ENCODE measurements around the gene PRKAG1. TPM values are rescaled to one million over a fixed set of nuclear protein-coding genes. Genes with fewer than 3 reads are reported as not detected.

Gene PRKAG1
- total and polyA plus RNA-seq, 2 donors from 2014 or later, result 57.1 to 58.4 TPM

GRCh38 chr12:49061157-49061650 lies 42.6 kb upstream of the PRKAG1 start:
- no peaks in the 10 kb centered on the region for H3K9me3 ChIP-seq (ENCODE audit: control insufficient read depth in 2 of 3, insufficient read depth in 1 of 3, low read length in 3 of 3)
- intact Hi-C loops (cut with DNase I), result loop anchor here (10.0 kb wide), 1 partner anchor 64 kb away; no protein-coding TSS in a partner anchor
- H3K9ac ChIP-seq (ENCODE audit: low read length in 3 of 3), result peak overlapping the region; percentile 37 to 85 (median 41)
- DNase-seq, result peak in 1 of 5 donors; percentile 15
- H3K4me3 ChIP-seq (ENCODE audit: low read length in 3 of 3), result peak overlapping the region; percentile 64 to 96 (median 88)
- no peak for TF ChIP-seq CTCF (IDR thresholded peaks at IDR 0.05; ENCODE audit: borderline replicate concordance, extremely low read depth, insufficient read depth)
- peaks cover 3 to 33% (median 26%) of the 10 kb centered on the region in 3 donors for H3K4me1 ChIP-seq (ENCODE audit: control insufficient read depth in 2 of 3, insufficient read depth in 2 of 3, low read depth in 1 of 3, low read length in 3 of 3)
- H3K27me3 ChIP-seq (ENCODE audit: control insufficient read depth, insufficient read depth, low read length), result no peaks in the 10 kb centered on the region
- no peak for FAIRE-seq
- H3K27ac ChIP-seq (ENCODE audit: low read depth in 2 of 2, low read length in 2 of 2), result peak overlapping the region in 1 of 2 donors; percentile 96
- no peaks in the 10 kb centered on the region for H3K36me3 ChIP-seq (ENCODE audit: control insufficient read depth in 2 of 3, insufficient read depth in 3 of 3, low read length in 3 of 3)

DNA sequence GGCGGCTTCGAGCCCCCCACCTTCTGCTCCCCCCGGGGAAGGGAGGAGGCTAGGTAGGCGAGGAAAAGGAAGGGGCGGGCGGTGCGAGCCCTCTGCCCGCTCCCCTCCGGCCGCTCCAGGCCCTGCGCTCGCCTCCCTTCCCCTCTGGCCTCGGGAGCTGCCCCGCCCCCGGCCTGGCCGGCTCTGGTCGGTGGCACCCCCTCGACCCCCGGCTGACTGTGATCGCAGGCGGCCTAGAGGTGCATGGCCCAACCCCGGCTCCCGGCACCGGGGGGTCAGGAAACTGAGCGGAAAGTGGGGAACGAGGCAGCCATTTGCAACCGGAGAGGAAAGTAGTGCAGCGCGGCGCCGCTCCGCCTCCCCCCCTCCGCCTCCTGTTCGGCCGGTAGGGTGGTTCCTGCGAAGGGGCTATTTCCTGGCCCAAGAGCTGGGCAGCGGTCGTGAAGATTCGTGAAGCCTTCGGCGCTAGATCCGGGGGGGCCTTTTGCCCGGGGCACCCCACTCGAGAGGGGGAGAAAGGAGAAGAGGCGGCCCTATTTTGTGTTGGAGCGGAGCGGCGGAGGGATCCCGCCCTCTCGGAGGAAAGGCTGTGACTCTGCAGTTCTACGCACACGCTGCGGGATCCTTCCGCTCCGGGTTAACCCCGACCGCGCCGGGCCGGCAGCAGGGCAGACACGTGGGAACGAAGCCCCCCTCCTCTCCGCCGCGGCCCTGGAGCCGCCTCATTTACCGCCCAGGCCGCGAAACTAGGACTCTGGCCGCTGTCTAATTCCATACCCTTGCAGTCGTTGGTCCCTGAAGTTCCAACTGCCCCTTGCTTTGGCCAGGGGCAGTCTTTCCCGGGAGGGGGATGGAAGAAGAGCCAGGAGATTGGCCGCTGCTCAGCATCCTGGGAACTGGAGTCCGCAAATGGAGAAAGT lies 41.9 kb upstream of the PRKAG1 start, which contains the start of gene KMT2D:
KMT2D (minus strand) TSS at position 558 of the 920 bp plus-strand sequence. CDS start 5,470 bp downstream, outside the sequence.
- Histone ChIP-seq H3K27me3 (ENCODE audit: control insufficient read depth, insufficient read depth, low read length) (no peaks in the 10 kb centered on the region), H3K36me3 (ENCODE audit: control insufficient read depth in 2 of 3, insufficient read depth in 3 of 3, low read length in 3 of 3) (no peaks in the 10 kb centered on the region), H3K9me3 (ENCODE audit: control insufficient read depth in 2 of 3, insufficient read depth in 1 of 3, low read length in 3 of 3) (no peaks in the 10 kb centered on the region), H3K4me1 (ENCODE audit: control insufficient read depth in 2 of 3, insufficient read depth in 2 of 3, low read depth in 1 of 3, low read length in 3 of 3) (peaks cover 3 to 39% (median 28%) of the 10 kb centered on the region in 3 donors), H3K4me3 (ENCODE audit: low read length in 3 of 3) (peak within 1 kb of the TSS; percentile 68 to 96 (median 88)), H3K9ac (ENCODE audit: low read length in 3 of 3) (peak within 1 kb of the TSS; percentile 41 to 85 (median 74)), H3K27ac (ENCODE audit: low read depth in 2 of 2, low read length in 2 of 2) (peak within 1 kb of the TSS; percentile 96 to 98)
- peak; percentile 95 to 98 (median 97) for DNase-seq
- FAIRE-seq, result no peak
- TF ChIP-seq CTCF (IDR thresholded peaks at IDR 0.05; ENCODE audit: borderline replicate concordance, extremely low read depth, insufficient read depth), result peak; percentile 19
- intact Hi-C loops (cut with DNase I), result loop anchor here (10.0 kb wide), 1 partner anchor 64 kb away; no protein-coding TSS in a partner anchor

DNA sequence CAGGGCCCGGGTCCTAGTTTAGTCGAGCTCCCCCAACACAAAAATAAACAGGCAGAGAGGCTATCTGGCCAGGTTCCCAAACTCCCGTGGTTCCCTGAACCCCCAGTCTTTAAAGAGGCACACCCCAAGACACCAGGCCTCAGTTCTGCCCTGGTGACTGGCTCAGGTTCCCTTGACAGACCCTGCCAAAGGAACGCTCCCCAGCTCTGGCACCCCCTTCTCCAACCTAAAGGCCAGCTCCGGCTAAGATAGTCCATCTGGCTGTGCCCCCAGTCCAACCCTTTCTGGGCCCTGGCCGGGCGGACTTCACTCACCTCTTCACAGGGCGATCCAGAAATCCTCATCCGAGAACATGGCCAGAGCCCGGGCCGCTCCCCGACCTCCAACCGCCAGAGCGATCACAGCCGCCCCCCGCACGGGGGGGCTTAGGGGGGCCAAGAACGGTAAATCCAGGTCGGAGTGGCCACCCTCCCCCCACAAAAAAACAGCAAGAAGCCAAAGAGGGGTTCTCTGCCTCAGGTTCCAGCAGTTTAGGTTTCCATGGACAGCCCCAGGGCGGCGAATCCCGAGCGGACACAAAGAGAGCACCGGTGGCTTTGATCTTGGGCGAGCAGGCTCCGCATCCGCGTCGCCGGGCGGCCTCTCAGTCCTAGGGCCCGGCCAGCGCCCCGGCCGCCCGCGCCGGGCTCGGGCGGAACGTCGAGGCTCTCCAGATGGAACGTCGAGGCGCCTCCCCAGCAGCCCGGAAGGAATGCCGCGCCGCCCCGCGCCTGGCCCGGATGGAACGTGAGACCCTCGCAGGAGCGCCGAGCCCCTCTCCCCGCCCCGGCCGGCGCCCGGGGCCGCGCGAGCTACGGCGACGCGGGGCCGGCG lies 41.0 kb upstream of the PRKAG1 start:
- FAIRE-seq (no peak), DNase-seq (peak in 4 of 5 donors; percentile 37 to 70 (median 56))
- H3K4me1 ChIP-seq (ENCODE audit: control insufficient read depth in 2 of 3, insufficient read depth in 2 of 3, low read depth in 1 of 3, low read length in 3 of 3), result peaks cover 3 to 40% (median 28%) of the 10 kb centered on the region in 3 donors
- H3K9ac ChIP-seq (ENCODE audit: low read length in 3 of 3), result peak overlapping the region; percentile 24 to 85 (median 74)
- peak overlapping the region; percentile 96 to 98 for H3K27ac ChIP-seq (ENCODE audit: low read depth in 2 of 2, low read length in 2 of 2)
- TF ChIP-seq CTCF (IDR thresholded peaks at IDR 0.05; ENCODE audit: borderline replicate concordance, extremely low read depth, insufficient read depth), result no peak
- intact Hi-C loops (cut with DNase I), result loop anchor here (10.0 kb wide), 1 partner anchor 65 kb away; no protein-coding TSS in a partner anchor
- peaks cover 0 to 5% (median 0%) of the 10 kb centered on the region in 3 donors for H3K36me3 ChIP-seq (ENCODE audit: control insufficient read depth in 2 of 3, insufficient read depth in 3 of 3, low read length in 3 of 3)
- no peaks in the 10 kb centered on the region for H3K9me3 ChIP-seq (ENCODE audit: control insufficient read depth in 2 of 3, insufficient read depth in 1 of 3, low read length in 3 of 3)
- no peaks in the 10 kb centered on the region for H3K27me3 ChIP-seq (ENCODE audit: control insufficient read depth, insufficient read depth, low read length)
- H3K4me3 ChIP-seq (ENCODE audit: low read length in 3 of 3), result peak overlapping the region; percentile 68 to 96 (median 88)
